Measurements from ENCODE around the gene CADPS. TPM values are rescaled to one million over a fixed set of nuclear protein-coding genes. Genes with fewer than 3 reads are reported as not detected.

CADPS gene
- not detected in 2 replicates for total RNA-seq

GRCh38 chr3:62874711-62875557, at the start of gene CADPS:
TSS of gene CADPS (minus strand) at chr3:62875416. CDS start at chr3:62875029, 387 bp downstream.

GRCh38 chr3:62373215-62373614, 502.0 kb downstream of the CADPS start, which contains the start of gene FEZF2:
TSS of gene FEZF2 (minus strand) at chr3:62373550. CDS start at chr3:62372868, 682 bp downstream.

All from mammary microvascular endothelial cell (primary cell).